Muscle layer of duodenum (tissue), 2 donors: ENCODE measurements around the gene CKAP5.

Experiments used
- H3K27ac ChIP-seq: one replicate; pipeline ENCODE4 v1.7.0; 2013; ENCODE audit warnings: mild to moderate bottlenecking, low read length
- H3K27me3 ChIP-seq: one replicate; pipeline ENCODE4 v1.7.0; 2013; ENCODE audit warnings: low read depth, mild to moderate bottlenecking, control low read depth, low read length
- H3K36me3 ChIP-seq, 2 donors: one replicate each; pipeline ENCODE4 v1.7.0; 2013; ENCODE audit warnings: low read length in 2 of 2, control low read depth in 1 of 2, mild to moderate bottlenecking in 1 of 2; ENCODE audit not compliant: insufficient read depth in 2 of 2, control insufficient read depth in 1 of 2
- H3K4me1 ChIP-seq, 2 donors: one replicate each; pipeline ENCODE4 v1.7.0; 2013; ENCODE audit warnings: low read length in 2 of 2, mild to moderate bottlenecking in 2 of 2, control low read depth in 1 of 2, moderate library complexity in 1 of 2; ENCODE audit not compliant: insufficient read depth in 2 of 2, control insufficient read depth in 1 of 2
- H3K4me3 ChIP-seq, 2 donors: one replicate each; pipeline ENCODE4 v1.7.0; 2013; ENCODE audit warnings: low read length in 2 of 2, low read depth in 1 of 2, mild to moderate bottlenecking in 1 of 2
- H3K9me3 ChIP-seq, 2 donors: one replicate each; pipeline ENCODE4 v1.7.0; 2013; ENCODE audit warnings: low read length in 2 of 2, control low read depth in 1 of 2, mild to moderate bottlenecking in 1 of 2; ENCODE audit not compliant: control insufficient read depth in 1 of 2
- donor health status: healthy.

CKAP5 gene

DNA sequence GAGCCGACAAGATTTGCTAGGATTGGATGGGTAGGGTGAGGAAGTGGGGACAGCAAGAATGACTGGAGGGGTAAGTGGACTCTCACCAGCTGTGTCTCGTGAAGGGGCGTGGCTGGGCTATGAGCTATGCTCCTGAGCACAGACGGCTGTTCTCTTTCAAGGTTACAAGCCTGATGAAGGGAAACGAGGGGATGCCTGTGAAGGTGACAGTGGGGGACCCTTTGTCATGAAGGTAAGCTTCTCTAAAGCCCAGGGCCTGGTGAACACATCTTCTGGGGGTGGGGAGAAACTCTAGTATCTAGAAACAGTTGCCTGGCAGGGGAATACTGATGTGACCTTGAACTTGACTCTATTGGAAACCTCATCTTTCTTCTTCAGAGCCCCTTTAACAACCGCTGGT, 107.2 kb downstream of the CKAP5 start:
- Histone ChIP-seq H3K27me3 (no peaks in the 10 kb centered on the region), H3K27ac (no peak overlapping the region), H3K36me3 (peaks cover 12 to 22% of the 10 kb centered on the region in 2 donors), H3K9me3 (no peaks in the 10 kb centered on the region), H3K4me1 (peaks cover 0 to 8% of the 10 kb centered on the region in 2 donors), H3K4me3 (no peak overlapping the region)

- peaks cover 7 to 16% of the 10 kb centered on the region in 2 donors for H3K36me3 ChIP-seq
- H3K4me3 ChIP-seq: no peak overlapping the region
- no peak overlapping the region for H3K27ac ChIP-seq
- H3K4me1 ChIP-seq: no peaks in the 10 kb centered on the region
- H3K27me3 ChIP-seq: no peaks in the 10 kb centered on the region
- H3K9me3 ChIP-seq: no peaks in the 10 kb centered on the region
Observed at GRCh38 chr11:46737699-46738098, 108.4 kb downstream of the CKAP5 start.

DNA sequence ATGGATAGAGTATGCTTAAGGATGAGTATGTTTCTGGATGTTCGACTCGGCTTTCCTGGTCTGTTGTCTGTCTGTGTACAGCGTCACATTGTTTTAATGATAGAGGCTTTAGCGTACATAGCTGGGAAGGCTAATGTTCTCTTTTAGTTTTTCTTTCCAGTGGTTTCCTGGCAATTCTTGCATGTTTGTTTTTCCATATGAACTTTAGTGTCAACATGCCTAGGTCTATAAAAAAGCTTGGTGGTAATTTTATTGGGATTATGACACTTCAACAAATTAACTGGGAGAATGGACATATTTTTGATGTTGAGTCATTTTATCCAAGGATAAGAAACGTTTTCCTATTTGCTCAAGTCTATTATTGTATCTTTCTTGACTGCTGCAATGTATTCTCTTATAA, 109.5 kb downstream of the CKAP5 start:
- Histone ChIP-seq H3K36me3 (peaks cover under 1 to 6% of the 10 kb centered on the region in 2 donors), H3K4me1 (no peaks in the 10 kb centered on the region), H3K9me3 (no peaks in the 10 kb centered on the region), H3K27me3 (no peaks in the 10 kb centered on the region), H3K4me3 (no peak overlapping the region), H3K27ac (no peak overlapping the region)

DNA sequence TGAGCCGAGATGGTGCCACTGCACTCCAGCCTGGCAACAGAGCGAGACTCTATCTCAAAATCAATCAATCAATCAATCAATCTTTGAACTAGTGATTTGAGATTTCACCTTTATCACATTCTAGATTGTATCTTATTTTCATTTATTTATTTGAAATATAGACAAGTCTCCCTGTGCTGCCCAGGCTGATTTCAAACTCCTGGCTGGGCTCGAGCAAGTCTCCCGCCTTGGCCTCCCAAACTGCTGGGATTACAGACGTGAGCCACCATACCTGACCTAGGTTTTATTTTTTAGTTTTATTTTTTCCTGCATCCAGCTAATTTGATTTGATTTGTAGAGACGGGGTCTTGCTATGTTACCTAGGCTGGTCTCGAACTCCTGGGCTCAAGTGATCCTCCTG, 109.9 kb downstream of the CKAP5 start:
- Histone ChIP-seq H3K27ac (no peak overlapping the region), H3K27me3 (no peaks in the 10 kb centered on the region), H3K4me3 (no peak overlapping the region), H3K36me3 (peaks cover 0 to 2% of the 10 kb centered on the region in 2 donors), H3K9me3 (no peaks in the 10 kb centered on the region), H3K4me1 (no peaks in the 10 kb centered on the region)

DNA sequence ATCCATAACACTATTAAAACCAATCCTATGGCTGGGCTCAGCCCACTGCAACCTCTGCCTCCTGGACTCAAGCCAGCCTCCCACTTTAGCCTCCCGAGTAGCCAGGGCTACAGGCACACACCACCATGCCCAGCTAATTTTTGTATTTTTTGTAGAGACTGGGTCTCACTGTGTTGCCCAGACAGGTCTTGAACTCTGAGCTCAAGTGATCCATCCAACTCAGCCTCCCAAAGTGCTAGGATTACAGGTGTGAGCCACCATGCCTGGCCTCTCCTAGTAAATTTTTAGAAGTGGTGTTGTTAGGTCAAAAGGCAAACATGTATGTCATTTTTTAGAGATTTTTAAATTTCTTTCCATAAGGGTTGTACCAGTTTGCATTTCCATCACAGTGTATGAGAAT, 112.8 kb downstream of the CKAP5 start:
- no peaks in the 10 kb centered on the region for H3K36me3 ChIP-seq
- no peak overlapping the region for H3K27ac ChIP-seq
- no peaks in the 10 kb centered on the region for H3K27me3 ChIP-seq
- no peaks in the 10 kb centered on the region for H3K9me3 ChIP-seq
- no peak overlapping the region for H3K4me3 ChIP-seq
- H3K4me1 ChIP-seq: no peaks in the 10 kb centered on the region

GRCh38 chr11:46731545-46731944, 114.5 kb downstream of the CKAP5 start:
- Histone ChIP-seq H3K4me1 (no peaks in the 10 kb centered on the region), H3K27ac (no peak overlapping the region), H3K9me3 (no peaks in the 10 kb centered on the region), H3K27me3 (no peaks in the 10 kb centered on the region), H3K36me3 (no peaks in the 10 kb centered on the region), H3K4me3 (no peak overlapping the region)

DNA sequence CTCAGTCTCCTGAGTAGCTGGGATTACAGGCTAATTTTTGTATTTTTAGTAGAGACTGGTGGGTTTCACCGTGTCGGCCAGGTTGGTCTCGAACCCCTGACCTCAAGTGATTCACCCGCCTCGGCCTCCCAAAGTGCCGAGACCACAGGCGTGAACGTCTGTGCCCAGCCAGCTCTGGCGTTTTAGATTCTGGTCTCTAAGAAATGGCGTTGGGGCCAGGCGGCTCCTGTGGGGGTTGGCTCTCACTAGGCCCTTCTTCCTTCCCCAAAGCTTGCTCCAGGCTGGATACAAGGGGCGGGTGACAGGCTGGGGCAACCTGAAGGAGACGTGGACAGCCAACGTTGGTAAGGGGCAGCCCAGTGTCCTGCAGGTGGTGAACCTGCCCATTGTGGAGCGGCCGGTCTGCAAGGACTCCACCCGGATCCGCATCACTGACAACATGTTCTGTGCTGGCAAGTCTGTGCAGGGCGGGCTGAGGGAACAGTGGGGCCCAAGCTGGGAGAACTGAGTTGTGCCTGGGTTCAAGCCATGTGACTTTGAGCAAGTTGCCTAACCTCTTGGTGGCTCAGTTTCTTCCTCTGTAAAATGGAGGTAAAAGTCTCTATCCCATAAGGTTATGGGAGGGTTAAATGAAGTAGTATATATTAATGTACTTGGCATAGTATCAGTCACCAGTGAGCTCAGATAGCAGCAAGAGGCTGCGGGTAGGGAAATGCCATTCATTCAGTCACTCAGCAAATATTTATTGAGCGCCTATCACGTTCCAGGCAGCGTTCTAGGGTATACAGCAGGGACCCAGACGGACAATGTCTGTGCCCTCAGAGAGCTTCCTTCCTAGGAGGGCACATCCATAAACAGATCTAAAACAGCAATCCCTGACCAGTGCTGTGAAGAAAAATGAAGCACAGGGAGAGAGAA, 116.7 kb downstream of the CKAP5 start:
- H3K27ac ChIP-seq: no peak overlapping the region
- no peaks in the 10 kb centered on the region for H3K4me1 ChIP-seq
- H3K27me3 ChIP-seq: no peaks in the 10 kb centered on the region
- H3K36me3 ChIP-seq: no peaks in the 10 kb centered on the region
- H3K4me3 ChIP-seq: no peak overlapping the region
- no peaks in the 10 kb centered on the region for H3K9me3 ChIP-seq

- Histone ChIP-seq H3K9me3 (no peaks in the 10 kb centered on the region), H3K4me1 (no peaks in the 10 kb centered on the region), H3K4me3 (no peak overlapping the region), H3K27ac (no peak overlapping the region), H3K36me3 (no peaks in the 10 kb centered on the region), H3K27me3 (no peaks in the 10 kb centered on the region)
Observed at GRCh38 chr11:46728659-46729040, 117.4 kb downstream of the CKAP5 start.

DNA sequence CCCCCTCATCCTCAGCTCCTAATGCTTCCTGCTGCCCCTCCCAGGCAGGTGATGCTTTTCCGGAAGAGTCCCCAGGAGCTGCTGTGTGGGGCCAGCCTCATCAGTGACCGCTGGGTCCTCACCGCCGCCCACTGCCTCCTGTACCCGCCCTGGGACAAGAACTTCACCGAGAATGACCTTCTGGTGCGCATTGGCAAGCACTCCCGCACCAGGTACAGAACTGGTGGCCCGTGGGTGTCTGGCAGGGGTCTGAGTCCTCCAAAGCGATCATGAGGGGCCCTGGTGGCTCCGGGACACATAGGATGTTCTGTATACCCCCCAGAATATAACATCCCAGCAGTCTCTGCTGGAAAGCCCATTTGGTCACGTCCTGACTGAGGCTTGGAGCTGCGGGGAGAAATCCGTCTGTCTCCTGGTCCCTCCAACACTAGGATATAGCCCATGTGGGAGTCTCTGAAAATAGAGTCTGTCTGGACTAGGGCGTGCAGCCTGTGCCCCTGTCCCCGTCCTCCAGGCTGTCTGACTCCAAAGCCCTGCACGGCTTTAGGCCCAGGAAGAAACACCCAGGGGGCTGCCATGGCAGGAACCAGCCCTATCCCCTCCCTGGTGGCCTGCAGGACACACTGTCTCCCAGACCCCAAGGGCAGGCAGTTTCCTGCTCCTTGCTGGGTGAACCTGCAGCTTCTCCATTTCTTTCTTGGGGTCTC, 118.0 kb downstream of the CKAP5 start:
- Histone ChIP-seq H3K27ac (no peak overlapping the region), H3K36me3 (no peaks in the 10 kb centered on the region), H3K27me3 (no peaks in the 10 kb centered on the region), H3K4me3 (no peak overlapping the region), H3K4me1 (no peaks in the 10 kb centered on the region), H3K9me3 (no peaks in the 10 kb centered on the region)

DNA sequence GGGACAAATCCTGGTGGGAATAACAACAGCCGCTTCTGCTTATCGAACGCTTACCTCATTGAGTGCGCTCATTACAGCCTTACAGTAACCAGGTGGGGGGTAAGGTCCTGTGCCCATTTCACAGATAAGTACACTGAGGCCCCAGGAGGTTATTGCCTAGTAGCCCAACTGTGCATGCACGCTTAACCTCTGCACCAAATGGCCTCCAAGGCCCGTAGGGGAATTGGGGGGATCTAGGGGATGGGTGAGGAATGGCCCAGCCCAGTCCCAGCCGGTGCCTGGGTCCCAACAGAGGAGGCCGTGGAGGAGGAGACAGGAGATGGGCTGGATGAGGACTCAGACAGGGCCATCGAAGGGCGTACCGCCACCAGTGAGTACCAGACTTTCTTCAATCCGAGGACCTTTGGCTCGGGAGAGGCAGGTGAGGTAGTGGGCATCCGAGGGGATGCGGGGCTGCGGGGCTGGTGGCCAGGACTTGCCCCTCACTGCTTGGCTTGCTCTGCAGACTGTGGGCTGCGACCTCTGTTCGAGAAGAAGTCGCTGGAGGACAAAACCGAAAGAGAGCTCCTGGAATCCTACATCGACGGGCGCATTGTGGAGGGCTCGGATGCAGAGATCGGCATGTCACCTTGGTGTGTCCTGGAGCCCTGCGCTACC, 119.7 kb downstream of the CKAP5 start:
- no peaks in the 10 kb centered on the region for H3K27me3 ChIP-seq
- H3K27ac ChIP-seq: no peak overlapping the region
- H3K9me3 ChIP-seq: no peaks in the 10 kb centered on the region
- no peak overlapping the region for H3K4me3 ChIP-seq
- no peaks in the 10 kb centered on the region for H3K36me3 ChIP-seq
- no peaks in the 10 kb centered on the region for H3K4me1 ChIP-seq
